DND-41 (cell line): ENCODE data around the gene BUD13.

Experiments
- ATAC-seq: fragments of 200-7000 bp; cut with Tn5 transposase; 3 replicates; pipeline ENCODE4 v1.9.1; 2021; ENCODE audit warnings: low read depth; ENCODE audit not compliant: insufficient read depth
- DNase-seq: peaks from one replicate; pipeline ENCODE4 v3.0.0-alpha.2; 2020
- H2AFZ ChIP-seq: 2 replicates; pipeline ENCODE4 v1.6.0; 2012; ENCODE audit warnings: low read depth, low read length
- H3K27ac ChIP-seq: 2 replicates; pipeline ENCODE4 v1.5.1; 2012; ENCODE audit warnings: low read length, inconsistent platforms
- H3K27me3 ChIP-seq: fragments of 200-600 bp; sonication (generic); 2 replicates; pipeline ENCODE4 v1.6.0; 2012; ENCODE audit warnings: low read length, mild to moderate bottlenecking, inconsistent platforms; ENCODE audit not compliant: insufficient read depth, poor library complexity
- H3K36me3 ChIP-seq: 2 replicates; pipeline ENCODE4 v1.5.1; 2012; ENCODE audit warnings: low read length, inconsistent platforms; ENCODE audit not compliant: insufficient read depth
- H3K4me1 ChIP-seq: 2 replicates; pipeline ENCODE4 v1.5.1; 2012; ENCODE audit warnings: mild to moderate bottlenecking, low read length; ENCODE audit not compliant: insufficient read depth
- H3K4me2 ChIP-seq: 2 replicates; pipeline ENCODE4 v1.6.0; 2012; ENCODE audit warnings: mild to moderate bottlenecking, moderate library complexity, low read length, inconsistent platforms; ENCODE audit not compliant: insufficient read depth
- H3K4me3 ChIP-seq, 2 experiments: fragments of 200-600 bp in 1 of 2; shearing (Covaris generic) in 1 of 2; 2 replicates each; pipeline ENCODE4 v1.5.1; 2012 to 2016; ENCODE audit warnings: inconsistent platforms in 2 of 2, low read length in 2 of 2, mild to moderate bottlenecking in 2 of 2, low read depth in 1 of 2, moderate library complexity in 1 of 2
- H3K79me2 ChIP-seq: 2 replicates; pipeline ENCODE4 v1.6.0; 2012; ENCODE audit warnings: low read length, inconsistent platforms; ENCODE audit not compliant: insufficient read depth
- H3K9ac ChIP-seq: 2 replicates; pipeline ENCODE4 v1.6.0; 2012; ENCODE audit warnings: low read depth, mild to moderate bottlenecking, inconsistent platforms, low read length, moderate library complexity
- H3K9me3 ChIP-seq: 2 replicates; pipeline ENCODE4 v1.5.1; 2012; ENCODE audit warnings: low read length, moderate library complexity, mild to moderate bottlenecking, inconsistent platforms; ENCODE audit not compliant: insufficient read depth, severe bottlenecking
- H4K20me1 ChIP-seq: 2 replicates; pipeline ENCODE4 v1.6.0; 2012; ENCODE audit warnings: low read length; ENCODE audit not compliant: insufficient read depth
- EZH2 ChIP-seq: IDR thresholded peaks from 3 replicates; pipeline ENCODE4 v1.6.1; 2012; ENCODE audit warnings: borderline replicate concordance, low read depth, mild to moderate bottlenecking, moderate library complexity, low read length, inconsistent platforms; ENCODE audit not compliant: severe bottlenecking
- TF ChIP-seq, protein P1 (sequence below): IDR thresholded peaks from 2 replicates; pipeline ENCODE4 v1.5.1; 2012; ENCODE audit warnings: borderline replicate concordance, low read length, moderate library complexity, mild to moderate bottlenecking; ENCODE audit not compliant: poor library complexity, severe bottlenecking; ENCODE audit errors: extremely low read depth

The BUD13 gene

DNA sequence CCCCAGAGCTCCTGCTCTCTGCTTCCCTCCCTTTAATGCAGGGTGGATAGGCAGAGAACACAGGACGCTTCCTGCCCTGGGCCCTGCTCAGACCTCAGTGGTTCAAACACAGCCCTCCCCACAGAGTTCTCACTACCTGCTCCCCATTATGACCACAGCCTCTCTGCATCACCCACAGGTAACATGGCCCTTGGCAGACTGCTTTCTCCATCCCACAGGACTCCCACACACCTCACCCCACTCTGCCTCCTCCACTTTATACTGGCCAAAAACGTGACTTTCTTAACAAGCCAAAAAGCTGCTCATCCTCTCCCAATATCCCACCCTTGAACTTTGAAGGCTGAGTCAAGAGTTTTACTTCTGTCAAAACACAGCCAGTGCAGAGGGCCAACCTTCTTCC is 33.8 kb downstream of the BUD13 start:
- Histone ChIP-seq H3K4me2 (no peak overlapping the region), H3K27ac (no peak overlapping the region), H2AFZ (no peak overlapping the region), H3K4me1 (no peaks in the 10 kb centered on the region), H3K4me3 (no peak overlapping the region), H3K27me3 (no peaks in the 10 kb centered on the region), H4K20me1 (no peaks in the 10 kb centered on the region), H3K36me3 (no peaks in the 10 kb centered on the region), H3K9ac (no peak overlapping the region), H3K79me2 (no peaks in the 10 kb centered on the region), H3K9me3 (no peaks in the 10 kb centered on the region)
- ATAC-seq, result no peak
- TF ChIP-seq, protein P1, sequence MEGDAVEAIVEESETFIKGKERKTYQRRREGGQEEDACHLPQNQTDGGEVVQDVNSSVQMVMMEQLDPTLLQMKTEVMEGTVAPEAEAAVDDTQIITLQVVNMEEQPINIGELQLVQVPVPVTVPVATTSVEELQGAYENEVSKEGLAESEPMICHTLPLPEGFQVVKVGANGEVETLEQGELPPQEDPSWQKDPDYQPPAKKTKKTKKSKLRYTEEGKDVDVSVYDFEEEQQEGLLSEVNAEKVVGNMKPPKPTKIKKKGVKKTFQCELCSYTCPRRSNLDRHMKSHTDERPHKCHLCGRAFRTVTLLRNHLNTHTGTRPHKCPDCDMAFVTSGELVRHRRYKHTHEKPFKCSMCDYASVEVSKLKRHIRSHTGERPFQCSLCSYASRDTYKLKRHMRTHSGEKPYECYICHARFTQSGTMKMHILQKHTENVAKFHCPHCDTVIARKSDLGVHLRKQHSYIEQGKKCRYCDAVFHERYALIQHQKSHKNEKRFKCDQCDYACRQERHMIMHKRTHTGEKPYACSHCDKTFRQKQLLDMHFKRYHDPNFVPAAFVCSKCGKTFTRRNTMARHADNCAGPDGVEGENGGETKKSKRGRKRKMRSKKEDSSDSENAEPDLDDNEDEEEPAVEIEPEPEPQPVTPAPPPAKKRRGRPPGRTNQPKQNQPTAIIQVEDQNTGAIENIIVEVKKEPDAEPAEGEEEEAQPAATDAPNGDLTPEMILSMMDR, result no peak
- TF ChIP-seq EZH2, result no peak
- DNase-seq, result no peak

DNA sequence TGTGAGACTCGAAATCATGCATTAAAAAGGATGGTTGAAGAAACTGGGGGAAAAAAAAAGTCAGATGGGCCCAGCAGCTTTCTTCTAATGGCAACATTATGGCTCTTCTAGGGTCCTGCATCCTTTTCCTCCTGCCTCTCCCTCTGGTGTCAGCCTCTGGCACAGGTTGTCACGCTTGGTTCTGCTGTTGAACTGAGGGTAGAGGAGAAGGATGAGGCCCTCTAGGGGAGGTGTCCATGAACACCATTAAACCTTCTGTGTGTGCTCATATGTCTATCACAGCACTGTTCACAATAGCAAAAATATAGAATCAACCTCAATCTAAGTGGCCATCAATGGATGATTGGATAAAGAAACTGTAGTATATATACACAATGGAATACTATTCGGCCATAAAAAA is 36.0 kb downstream of the BUD13 start:
- Histone ChIP-seq H3K4me3 (no peak overlapping the region), H3K27ac (no peak overlapping the region), H3K36me3 (no peaks in the 10 kb centered on the region), H3K79me2 (no peaks in the 10 kb centered on the region), H3K9ac (no peak overlapping the region), H3K4me1 (no peaks in the 10 kb centered on the region), H3K9me3 (no peaks in the 10 kb centered on the region), H4K20me1 (no peaks in the 10 kb centered on the region), H3K27me3 (no peaks in the 10 kb centered on the region), H3K4me2 (no peak overlapping the region), H2AFZ (no peak overlapping the region)
- TF ChIP-seq EZH2, result no peak
- TF ChIP-seq, protein P1, result no peak
- DNase-seq (no peak), ATAC-seq (0 out of 3 replicates have a peak, but pooled peaks have one; percentile 33)

DNA sequence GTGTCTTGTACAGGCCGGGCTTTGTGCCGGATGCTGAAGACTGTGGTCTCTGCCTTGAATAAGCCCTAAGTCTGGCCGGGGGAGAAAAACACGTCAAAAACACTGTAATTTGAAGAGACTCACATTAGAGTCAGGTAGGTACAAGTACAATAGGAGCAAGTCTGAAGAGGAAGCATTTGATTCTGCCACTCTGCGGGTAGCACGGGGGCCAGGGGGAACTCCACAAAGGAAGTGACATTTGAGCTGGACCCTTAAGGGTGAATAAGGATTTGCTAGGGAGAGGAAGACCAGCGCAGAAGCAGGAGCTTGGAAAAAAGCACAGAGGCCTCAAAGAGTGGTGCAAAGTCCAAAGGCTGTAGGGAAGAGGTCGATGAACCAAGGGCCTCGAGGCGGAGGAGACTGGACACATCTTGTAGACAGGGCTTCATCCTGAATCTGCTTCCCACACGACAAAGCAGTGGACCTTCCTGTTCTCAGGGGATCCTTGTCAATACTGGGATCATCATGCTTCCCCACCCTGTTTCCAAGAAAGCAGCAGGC is 38.7 kb downstream of the BUD13 start:
- H4K20me1 ChIP-seq, result no peaks in the 10 kb centered on the region
- no peak overlapping the region for H3K27ac ChIP-seq
- no peaks in the 10 kb centered on the region for H3K36me3 ChIP-seq
- peaks cover 2% of the 10 kb centered on the region for H3K27me3 ChIP-seq
- no peaks in the 10 kb centered on the region for H3K9me3 ChIP-seq
- DNase-seq (no peak), ATAC-seq (no peak)
- no peak overlapping the region for H3K9ac ChIP-seq
- no peak overlapping the region for H3K4me2 ChIP-seq
- no peak overlapping the region for H2AFZ ChIP-seq
- no peak overlapping the region for H3K4me3 ChIP-seq
- no peaks in the 10 kb centered on the region for H3K79me2 ChIP-seq
- TF ChIP-seq EZH2, result no peak
- TF ChIP-seq, protein P1, result no peak
- H3K4me1 ChIP-seq, result no peaks in the 10 kb centered on the region
